IMR-90 (cell line): ENCODE measurements around the gene LRRC15. TPM values are rescaled to one million over a fixed set of nuclear protein-coding genes. Genes with fewer than 3 reads are reported as not detected.

Source experiments
- ATAC-seq: fragments of 200-7000 bp; cut with Tn5 transposase; 2 replicates; pipeline ENCODE4 v1.9.1; 2020; ENCODE audit warnings: low read depth, mild to moderate bottlenecking, moderate library complexity
- BruUV-seq: library from RNA; stranded (reverse); fragments of 400-500 nt; replicated peaks from 2 replicates; lab custom pipeline; 2021; lab: Mats Ljungman, UMichigan
- CTCF ChIA-PET: fragments of 300-600 bp; formaldehyde crosslinking; extraction: SDS; loops from one replicate; lab custom pipeline; 2021; ENCODE audit warnings: antibody characterized with exemption; lab: Yijun Ruan, JAX
- POLR2A ChIA-PET: fragments of 300-600 bp; sonication (Branson Sonifier 250); formaldehyde crosslinking; loops from one replicate; lab custom pipeline; 2022; ENCODE audit warnings: antibody characterized with exemption; ENCODE audit not compliant: unreplicated experiment; lab: Charles Lee
- DNase-seq: peaks from one replicate; pipeline ENCODE4 v3.0.0; 2013
- H2AFZ ChIP-seq: replicated peaks from 2 replicates; pipeline ENCODE3; 2013; ENCODE audit warnings: low read length, mild to moderate bottlenecking; ENCODE audit not compliant: poor library complexity
- H2AK5ac ChIP-seq: 2 replicates; pipeline ENCODE4 v1.6.1; 2013; ENCODE audit warnings: low read depth, low read length, inconsistent platforms
- H2AK9ac ChIP-seq: replicated peaks from 2 replicates; pipeline ENCODE3; 2013; ENCODE audit warnings: mild to moderate bottlenecking, low read depth, low read length, moderate library complexity; ENCODE audit not compliant: poor library complexity
- H2BK120ac ChIP-seq: 2 replicates; pipeline ENCODE4 v1.6.1; 2013; ENCODE audit warnings: low read depth, low read length, inconsistent platforms
- H2BK15ac ChIP-seq: 3 replicates; pipeline ENCODE4 v1.6.1; 2013; ENCODE audit warnings: low read depth, low read length, inconsistent platforms
- H2BK20ac ChIP-seq: 2 replicates; pipeline ENCODE4 v1.6.1; 2013; ENCODE audit warnings: low read depth, mild to moderate bottlenecking, inconsistent platforms, low read length, moderate library complexity
- H2BK5ac ChIP-seq: 2 replicates; pipeline ENCODE4 v1.6.1; 2013; ENCODE audit warnings: mild to moderate bottlenecking, low read depth, low read length, inconsistent platforms; ENCODE audit not compliant: poor library complexity, severe bottlenecking
- H3K14ac ChIP-seq: replicated peaks from 2 replicates; pipeline ENCODE4 v1.6.1; 2013; ENCODE audit warnings: low read depth, low read length, inconsistent platforms
- H3K18ac ChIP-seq: 2 replicates; pipeline ENCODE4 v1.6.1; 2013; ENCODE audit warnings: low read depth, low read length, control low read depth
- H3K23ac ChIP-seq: 2 replicates; pipeline ENCODE4 v1.6.1; 2013; ENCODE audit warnings: low read depth, low read length, inconsistent platforms
- H3K27ac ChIP-seq: 2 replicates; pipeline ENCODE4 v1.5.1; 2013; ENCODE audit warnings: mild to moderate bottlenecking, control low read depth, low read length; ENCODE audit not compliant: insufficient read depth
- H3K27me3 ChIP-seq: 2 replicates; pipeline ENCODE4 v1.6.1; 2013; ENCODE audit warnings: low read length; ENCODE audit not compliant: control insufficient read depth, insufficient read depth
- H3K36me3 ChIP-seq: 2 replicates; pipeline ENCODE4 v1.6.1; 2013; ENCODE audit warnings: low read length, mixed read lengths; ENCODE audit not compliant: control insufficient read depth, insufficient read depth
- H3K4ac ChIP-seq: 2 replicates; pipeline ENCODE4 v1.6.1; 2013; ENCODE audit warnings: low read depth, low read length, inconsistent platforms
- H3K4me1 ChIP-seq: 2 replicates; pipeline ENCODE4 v1.6.1; 2013; ENCODE audit warnings: low read length, mixed read lengths; ENCODE audit not compliant: control insufficient read depth, insufficient read depth
- H3K4me2 ChIP-seq: 2 replicates; pipeline ENCODE4 v1.6.1; 2013; ENCODE audit warnings: low read depth, mild to moderate bottlenecking, control low read depth, low read length, moderate library complexity
- H3K4me3 ChIP-seq: 2 replicates; pipeline ENCODE4 v1.5.1; 2013; ENCODE audit warnings: low read depth, mild to moderate bottlenecking, control low read depth, low read length, moderate library complexity; ENCODE audit not compliant: insufficient read depth
- H3K56ac ChIP-seq: 2 replicates; pipeline ENCODE4 v1.6.1; 2013; ENCODE audit warnings: low read length, inconsistent platforms; ENCODE audit not compliant: insufficient read depth; ENCODE audit errors: extremely low read depth
- H3K79me1 ChIP-seq, 2 experiments: 2 replicates each; pipeline ENCODE4 v1.6.1; 2013; ENCODE audit warnings: low read length in 2 of 2, inconsistent platforms in 1 of 2, low read depth in 1 of 2
- H3K9ac ChIP-seq: 2 replicates; pipeline ENCODE4 v1.6.1; 2013; ENCODE audit warnings: low read depth, low read length, control low read depth
- H3K9me1 ChIP-seq: 2 replicates; pipeline ENCODE4 v1.6.1; 2013; ENCODE audit warnings: low read length, inconsistent platforms; ENCODE audit not compliant: insufficient read depth
- H3K9me3 ChIP-seq: 2 replicates; pipeline ENCODE4 v1.6.1; 2013; ENCODE audit warnings: low read length; ENCODE audit not compliant: control insufficient read depth, insufficient read depth
- H4K20me1 ChIP-seq: 2 replicates; pipeline ENCODE4 v1.6.1; 2013; ENCODE audit warnings: low read length, inconsistent platforms; ENCODE audit not compliant: insufficient read depth
- H4K5ac ChIP-seq: 2 replicates; pipeline ENCODE4 v1.6.1; 2013; ENCODE audit warnings: mild to moderate bottlenecking, low read depth, low read length, control low read depth
- H4K8ac ChIP-seq, 2 experiments: 2 replicates each; pipeline ENCODE4 v1.6.1; 2013; ENCODE audit warnings: low read depth in 2 of 2, low read length in 2 of 2, control low read depth in 1 of 2, inconsistent platforms in 1 of 2
- H4K91ac ChIP-seq: 2 replicates; pipeline ENCODE4 v1.6.1; 2013; ENCODE audit warnings: low read depth, low read length, inconsistent platforms; ENCODE audit not compliant: insufficient read depth
- BHLHE40 ChIP-seq: fragments of 150-350 bp; IDR thresholded peaks from 2 replicates; pipeline ENCODE4 v1.6.1; 2016; ENCODE audit warnings: mild to moderate bottlenecking, low read depth, low read length
- CHD1 ChIP-seq: IDR thresholded peaks from 2 replicates; pipeline ENCODE4 v1.6.1; 2012; ENCODE audit warnings: low read depth, low read length, improper control_type of control experiment
- MAZ ChIP-seq: IDR thresholded peaks from 2 replicates; pipeline ENCODE4 v1.6.1; 2012; ENCODE audit warnings: low read depth, mild to moderate bottlenecking, low read length, improper control_type of control experiment, moderate library complexity, borderline replicate concordance
- NFE2L2 ChIP-seq: fragments of 150-350 bp; IDR thresholded peaks from 2 replicates; pipeline ENCODE4 v1.6.1; 2016; ENCODE audit warnings: low read depth, mild to moderate bottlenecking, low read length
- POLR2A ChIP-seq: IDR thresholded peaks from 2 replicates; pipeline ENCODE4 v1.6.1; 2012; ENCODE audit warnings: mild to moderate bottlenecking, low read depth, low read length
- RFX5 ChIP-seq: IDR thresholded peaks from 2 replicates; pipeline ENCODE4 v1.8.0; 2012; ENCODE audit warnings: low read depth, mild to moderate bottlenecking, low read length, moderate library complexity
- SMC3 ChIP-seq: fragments of 150-350 bp; IDR thresholded peaks from 2 replicates; pipeline ENCODE4 v1.6.1; 2016; ENCODE audit warnings: low read depth, mild to moderate bottlenecking, antibody characterized with exemption, low read length, moderate library complexity
- WGBS, 2 experiments: methylation state at CpG; one replicate each; pipeline versions ENCODE4 v1.1.5 to v1.1.7; 2013; ENCODE audit warnings: missing lambda C conversion rate in 2 of 2; ENCODE audit not compliant: insufficient read length in 1 of 2; ENCODE audit errors: extremely low coverage in 2 of 2; 5-methylcytosine and 5-hydroxymethylcytosine counted together
- dilution Hi-C: fragments of 300-500 bp; cut with HindIII; formaldehyde crosslinking; loops from one replicate; pipeline ENCODE4 v1.14.3; 2018; ENCODE audit warnings: low sequenced_read_pairs; ENCODE audit not compliant: unreplicated experiment
- in situ Hi-C: fragments of 300-500 bp; cut with MboI; formaldehyde crosslinking; loops from 3 replicates; pipeline ENCODE4 v1.14.3; 2019; ENCODE audit warnings: low sequenced_read_pairs, inconsistent platforms, mixed read lengths
- intact Hi-C: fragments of 100-400 bp; cut with micrococcal nuclease; formaldehyde crosslinking; loops from 2 replicates; pipeline ENCODE4 v1.10.0; 2022
- polyA plus RNA-seq, 3 experiments: library from polyadenylated mRNA; depleted of rRNA; stranded (reverse); fragments of >200 nt; gene quantifications; 2 replicates each; pipeline ENCODE4 v1.2.3, GENCODE V29; 2012; ENCODE audit warnings: low replicate concordance in 1 of 3
- total RNA-seq: library from RNA; depleted of rRNA; stranded (reverse); fragments of >200 nt; gene quantifications from 2 replicates; pipeline ENCODE4 v1.2.3, GENCODE V29; 2012

The LRRC15 gene
- total and polyA plus RNA-seq, 2 of the 4 experiments (the other 2 are of a cell fraction): 2.5 to 9.0 TPM

DNA sequence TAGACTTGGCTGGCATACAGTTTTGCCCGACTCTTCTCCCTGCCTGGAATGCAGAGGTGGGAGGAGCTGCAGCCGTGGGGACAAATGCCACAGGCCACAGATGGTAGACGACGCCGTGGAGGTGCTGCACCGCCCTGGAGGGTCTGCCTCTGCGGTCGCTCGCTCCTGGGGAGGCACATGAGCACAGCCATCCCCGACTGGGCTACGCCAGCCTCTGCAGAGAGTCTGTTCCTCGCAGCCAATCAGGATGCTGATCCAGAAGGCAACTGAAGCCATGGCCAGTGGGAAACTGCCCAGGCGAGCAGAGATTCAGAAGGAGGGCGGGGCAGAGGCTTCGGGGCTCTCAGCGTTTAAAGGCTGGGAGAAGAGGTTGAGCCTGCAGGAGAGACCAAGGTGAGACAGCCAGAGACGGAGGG is 11.9 kb upstream of the LRRC15 start:
- Histone ChIP-seq H3K9me3 (no peaks in the 10 kb centered on the region), H2BK120ac (no peak overlapping the region), H2BK20ac (no peak overlapping the region), H4K5ac (no peak overlapping the region), H4K91ac (no peak overlapping the region), H2BK15ac (no peak overlapping the region), H3K27ac (no peak overlapping the region), H2AFZ (peak overlapping the region; percentile 76), H4K20me1 (no peaks in the 10 kb centered on the region), H3K4me2 (no peak overlapping the region), H4K8ac (no peak overlapping the region), H3K9me1 (no peaks in the 10 kb centered on the region), H3K23ac (no peak overlapping the region), H3K27me3 (peaks cover 38% of the 10 kb centered on the region), H3K18ac (no peak overlapping the region), H3K9ac (no peak overlapping the region), H2BK5ac (no peak overlapping the region), H3K4ac (no peak overlapping the region), H2AK5ac (no peak overlapping the region), H2AK9ac (no peak overlapping the region), H3K4me3 (no peak overlapping the region), H3K56ac (no peak overlapping the region), H3K14ac (no peak overlapping the region), H3K36me3 (no peaks in the 10 kb centered on the region), H3K4me1 (no peaks in the 10 kb centered on the region), H3K79me1 (no peaks in the 10 kb centered on the region)
- ATAC-seq (peak; percentile 89), DNase-seq (no peak)
- BruUV-seq: no TSS peak
- dilution Hi-C loops: no loop called here
- ChIA-PET POLR2A (no interaction called here), CTCF (no interaction called here)
- in situ Hi-C loops: no loop called here
- WGBS, 2 experiments: 33% methylated on average over 8 of the region's 17 CpGs; no CpG with 5 or more reads in 1 of the 2 experiments
- TF ChIP-seq CHD1 (no peak), BHLHE40 (no peak), SMC3 (no peak), RFX5 (no peak), POLR2A (no peak), NFE2L2 (no peak), MAZ (no peak)
- intact Hi-C loops: no loop called here
